ENCODE measurements around the gene IFFO2. TPM values are rescaled to one million over a fixed set of nuclear protein-coding genes. Genes with fewer than 3 reads are reported as not detected.

The IFFO2 gene
- total and polyA plus RNA-seq, 4 donors, result 7.6 to 18.9 (median 8.3) TPM

GRCh38 chr1:18913065-18913835, 43.2 kb downstream of the IFFO2 start:
- TF ChIP-seq CTCF (IDR thresholded peaks at IDR 0.05; ENCODE audit: control extremely low read depth, extremely low read depth), result peak; percentile 94
- 22 to 32% methylated on average over 22 of the region's 22 CpGs for WGBS, 2 donors
- peak overlapping the region; percentile 23 to 25 for H3K27ac ChIP-seq (ENCODE audit: low read depth in 1 of 2, low read length in 1 of 2)
- H3K4me1 ChIP-seq (ENCODE audit: control insufficient read depth in 5 of 5, insufficient read depth in 5 of 5, low read length in 5 of 5), result peaks cover 0 to 16% (median 7%) of the 10 kb centered on the region in 5 donors
- no peak overlapping the region for H3K4me3 ChIP-seq
- H3K9me3 ChIP-seq (ENCODE audit: control insufficient read depth in 4 of 4, insufficient read depth in 3 of 4, low read length in 3 of 4), result no peaks in the 10 kb centered on the region
- DNase-seq, result peak; percentile 89 to 92 (median 92)
- peak overlapping the region in 1 of 2 donors; percentile 53 for H3K9ac ChIP-seq (ENCODE audit: insufficient read depth in 1 of 2, low read length in 2 of 2)
- ATAC-seq (ENCODE audit: insufficient read depth, low FRiP score), result peak; percentile 83
- H3K27me3 ChIP-seq (ENCODE audit: control insufficient read depth in 3 of 3, insufficient read depth in 3 of 3, low read length in 2 of 3), result no peaks in the 10 kb centered on the region
- H3K36me3 ChIP-seq (ENCODE audit: control insufficient read depth in 4 of 4, insufficient read depth in 4 of 4, low read length in 4 of 4), result peaks cover 0 to 31% (median 27%) of the 10 kb centered on the region in 4 donors

- DNase-seq (no peak), ATAC-seq (ENCODE audit: insufficient read depth, low FRiP score) (no peak)
- 86 to 96% methylated on average over 3 of the region's 3 CpGs for WGBS, 2 donors
- Histone ChIP-seq H3K36me3 (ENCODE audit: control insufficient read depth in 4 of 4, insufficient read depth in 4 of 4, low read length in 4 of 4) (peaks cover 0 to 29% (median 22%) of the 10 kb centered on the region in 4 donors), H3K27ac (ENCODE audit: low read depth in 1 of 2, low read length in 1 of 2) (peak overlapping the region in 1 of 2 donors; percentile 23), H3K27me3 (ENCODE audit: control insufficient read depth in 3 of 3, insufficient read depth in 3 of 3, low read length in 2 of 3) (no peaks in the 10 kb centered on the region), H3K9ac (ENCODE audit: insufficient read depth in 1 of 2, low read length in 2 of 2) (peak overlapping the region in 1 of 2 donors; percentile 53), H3K4me3 (no peak overlapping the region), H3K9me3 (ENCODE audit: control insufficient read depth in 4 of 4, insufficient read depth in 3 of 4, low read length in 3 of 4) (no peaks in the 10 kb centered on the region), H3K4me1 (ENCODE audit: control insufficient read depth in 5 of 5, insufficient read depth in 5 of 5, low read length in 5 of 5) (peaks cover 0 to 21% (median 12%) of the 10 kb centered on the region in 5 donors)
- TF ChIP-seq CTCF (IDR thresholded peaks at IDR 0.05; ENCODE audit: control extremely low read depth, extremely low read depth), result no peak
Measured at GRCh38 chr1:18912550-18912949, 43.9 kb downstream of the IFFO2 start.

DNA sequence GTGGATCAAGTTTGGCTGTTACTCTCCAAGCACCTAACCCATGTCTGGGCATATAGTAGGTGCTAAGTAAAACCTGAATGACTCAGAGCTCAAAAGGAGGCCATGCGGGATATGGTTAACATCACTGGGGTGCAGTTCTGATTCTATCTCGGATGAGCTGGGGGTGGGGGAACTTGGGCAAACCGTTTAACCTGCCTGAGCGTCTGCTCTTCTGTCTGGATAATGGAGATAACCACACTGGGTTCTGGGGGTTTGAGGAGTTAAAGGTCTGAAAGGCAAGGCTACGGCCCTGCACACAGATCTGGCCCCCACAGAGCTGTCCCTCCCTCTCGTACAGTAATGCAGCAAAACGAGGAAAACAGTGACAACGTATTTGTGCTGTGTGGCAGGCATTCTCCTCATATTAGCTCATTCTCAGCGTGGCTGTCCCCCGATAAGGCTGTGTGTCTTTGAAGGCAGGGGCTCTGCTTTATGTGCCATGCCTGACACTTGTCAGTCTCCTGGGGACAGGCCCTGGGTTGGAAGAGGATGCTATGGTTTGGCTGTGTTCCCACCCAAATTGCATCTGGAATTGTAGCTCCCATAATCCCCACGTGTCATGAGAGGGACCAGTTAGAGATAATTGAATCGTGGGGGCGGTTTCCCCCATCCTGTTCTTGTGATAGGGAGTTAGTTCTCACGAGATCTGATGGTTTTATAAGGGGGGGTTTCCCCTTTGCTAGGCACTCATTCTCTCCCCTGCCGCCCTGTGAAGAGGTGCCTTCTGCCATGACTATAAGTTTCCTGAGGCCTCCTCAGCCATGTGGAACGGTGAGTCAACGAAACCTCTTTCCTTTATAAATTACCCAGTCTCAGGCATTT, 47.3 kb downstream of the IFFO2 start:
- ATAC-seq (ENCODE audit: insufficient read depth, low FRiP score), result no peak

More for the DNA sequence above, 47.3 kb downstream of the IFFO2 start:
- Histone ChIP-seq H3K4me3 (no peak overlapping the region), H3K9ac (ENCODE audit: insufficient read depth in 1 of 2, low read length in 2 of 2) (no peak overlapping the region), H3K9me3 (ENCODE audit: control insufficient read depth in 4 of 4, insufficient read depth in 3 of 4, low read length in 3 of 4) (no peaks in the 10 kb centered on the region), H3K27me3 (ENCODE audit: control insufficient read depth in 3 of 3, insufficient read depth in 3 of 3, low read length in 2 of 3) (no peaks in the 10 kb centered on the region), H3K4me1 (ENCODE audit: control insufficient read depth in 5 of 5, insufficient read depth in 5 of 5, low read length in 5 of 5) (peaks cover 0 to 26% (median 8%) of the 10 kb centered on the region in 5 donors), H3K27ac (ENCODE audit: low read depth in 1 of 2, low read length in 1 of 2) (peak overlapping the region in 1 of 2 donors; percentile 75), H3K36me3 (ENCODE audit: control insufficient read depth in 4 of 4, insufficient read depth in 4 of 4, low read length in 4 of 4) (peaks cover 0 to 29% (median 20%) of the 10 kb centered on the region in 4 donors)
- 60 to 74% methylated on average over 17 of the region's 17 CpGs for WGBS, 2 donors
- no peak for TF ChIP-seq CTCF (IDR thresholded peaks at IDR 0.05; ENCODE audit: control extremely low read depth, extremely low read depth)
- DNase-seq, result no peak

All from lung (tissue), 12 donors.